Fibroblast of peridontal ligament (primary cell): ENCODE data around the gene MIPOL1.
"Not testable (repeated sequence)": the region's sequence is repeated elsewhere in the genome, so short reads cannot be mapped to it uniquely, and the experiment has no call there.

Experiments used
- DNase-seq: peaks from one replicate; pipeline ENCODE4 v3.0.0-alpha.2; 2010; ENCODE audit errors: extremely low read depth

Gene MIPOL1

GRCh38 chr14:37284760-37285159 is 87.0 kb downstream of the MIPOL1 start:
- no peak for DNase-seq

GRCh38 chr14:37285220-37285619 is 87.5 kb downstream of the MIPOL1 start:
- DNase-seq, result no peak

- no peak for DNase-seq
These were observed 92.0 kb downstream of the MIPOL1 start for GRCh38 chr14:37289688-37290087.

- not testable (repeated sequence) for DNase-seq
These were observed 97.5 kb downstream of the MIPOL1 start for GRCh38 chr14:37295262-37295661.

- DNase-seq, result no peak
These were observed 113.5 kb downstream of the MIPOL1 start for GRCh38 chr14:37311252-37311651.

- DNase-seq, result no peak
These were observed 121.2 kb downstream of the MIPOL1 start for GRCh38 chr14:37318938-37319337.

GRCh38 chr14:37320106-37320505 is 122.4 kb downstream of the MIPOL1 start:
- DNase-seq, result no peak

- DNase-seq, result no peak
These were observed 127.6 kb downstream of the MIPOL1 start for GRCh38 chr14:37325332-37325731.

GRCh38 chr14:37326434-37326833 is 128.7 kb downstream of the MIPOL1 start:
- DNase-seq, result no peak

- not testable (repeated sequence) for DNase-seq
These were observed 130.2 kb downstream of the MIPOL1 start for GRCh38 chr14:37327933-37328332.

GRCh38 chr14:37328673-37329072 is 130.9 kb downstream of the MIPOL1 start:
- no peak for DNase-seq

- DNase-seq, result no peak
These were observed 131.7 kb downstream of the MIPOL1 start for GRCh38 chr14:37329189-37330001.

- no peak for DNase-seq
These were observed 133.2 kb downstream of the MIPOL1 start for GRCh38 chr14:37330910-37331309.

GRCh38 chr14:37340353-37340752 is 142.6 kb downstream of the MIPOL1 start:
- no peak for DNase-seq

GRCh38 chr14:37343307-37344094 is 145.8 kb downstream of the MIPOL1 start:
- DNase-seq, result peak; percentile 80

GRCh38 chr14:37363661-37364060 is 165.9 kb downstream of the MIPOL1 start:
- no peak for DNase-seq

GRCh38 chr14:37369425-37369824 is 171.7 kb downstream of the MIPOL1 start:
- DNase-seq, result no peak

GRCh38 chr14:37375566-37375965 is 177.8 kb downstream of the MIPOL1 start:
- DNase-seq, result no peak

GRCh38 chr14:37376944-37377609 is 179.3 kb downstream of the MIPOL1 start:
- no peak for DNase-seq

GRCh38 chr14:37384870-37385596 is 187.3 kb downstream of the MIPOL1 start:
- DNase-seq, result no peak

- DNase-seq, result not testable (repeated sequence)
These were observed 199.6 kb downstream of the MIPOL1 start for GRCh38 chr14:37397157-37397940.
